Measurements from ENCODE around the gene TMEM272. TPM values are rescaled to one million over a fixed set of nuclear protein-coding genes. Genes with fewer than 3 reads are reported as not detected.

The TMEM272 gene
- total RNA-seq, 1 experiment from 2014 or later, result 0.15 TPM

GRCh38 chr13:51839711-51840540, 5.1 kb downstream of the TMEM272 start:
- no peak overlapping the region for H3K27ac ChIP-seq (ENCODE audit: low read length)
- CTCF ChIA-PET, result no interaction called here
- intact Hi-C loops (cut with micrococcal nuclease; ENCODE audit: unreplicated experiment) (no loop called here), in situ Hi-C loops (cut with HindIII; ENCODE audit: low pct_unique_long_range_greater_than_20kb, low sequenced_read_pairs) (no loop called here)
- peaks cover 3% of the 10 kb centered on the region; the same call in 1 of the 2 replicates for H3K27me3 ChIP-seq (ENCODE audit: control insufficient read depth, insufficient read depth, low read length)
- DNase-seq (ENCODE audit: low read depth, low spot score) (no peak), ATAC-seq (no peak)
- H3K4me3 ChIP-seq (ENCODE audit: low read depth in 2 of 2, low read length in 2 of 2), result no peak overlapping the region
- BruUV-seq (replicated peaks), result no TSS peak
- H3K9me3 ChIP-seq (ENCODE audit: control insufficient read depth, insufficient read depth, low read depth, low read length), result no peaks in the 10 kb centered on the region
- POLR2A ChIA-PET, result no interaction called here
- H3K4me1 ChIP-seq (ENCODE audit: control insufficient read depth, insufficient read depth, low read length), result no peaks in the 10 kb centered on the region
- TF ChIP-seq POLR2AphosphoS5 (IDR thresholded peaks at IDR 0.05; ENCODE audit: low read depth, low read length), result no peak
- no peak for TF ChIP-seq CTCF (IDR thresholded peaks at IDR 0.05)
- no peak for TF ChIP-seq REST (IDR thresholded peaks at IDR 0.05; ENCODE audit: insufficient read depth in 1 of 2, low read depth in 2 of 2, low read length in 1 of 2)
- TF ChIP-seq SIN3A (IDR thresholded peaks at IDR 0.05; ENCODE audit: borderline replicate concordance, insufficient read depth, low read depth, low read length), result no peak
- no peak for TF ChIP-seq TCF7L2 (IDR thresholded peaks at IDR 0.05; ENCODE audit: low read depth, low read length)
- no peaks in the 10 kb centered on the region for H3K36me3 ChIP-seq (ENCODE audit: control insufficient read depth, insufficient read depth, low read length)

- in situ Hi-C loops (cut with HindIII; ENCODE audit: low pct_unique_long_range_greater_than_20kb, low sequenced_read_pairs), result no loop called here
- DNase-seq (ENCODE audit: low read depth, low spot score), result no peak
- no TSS peak for BruUV-seq (replicated peaks)
- intact Hi-C loops (cut with micrococcal nuclease; ENCODE audit: unreplicated experiment), result no loop called here
- no peaks in the 10 kb centered on the region for H3K9me3 ChIP-seq (ENCODE audit: control insufficient read depth, insufficient read depth, low read depth, low read length)
- no peak for ATAC-seq
- TF ChIP-seq SIN3A (IDR thresholded peaks at IDR 0.05; ENCODE audit: borderline replicate concordance, insufficient read depth, low read depth, low read length), result no peak
- no peak overlapping the region for H3K27ac ChIP-seq (ENCODE audit: low read length)
- POLR2A ChIA-PET, result no interaction called here
- H3K4me3 ChIP-seq (ENCODE audit: low read depth in 2 of 2, low read length in 2 of 2), result no peak overlapping the region
- H3K4me1 ChIP-seq (ENCODE audit: control insufficient read depth, insufficient read depth, low read length), result no peaks in the 10 kb centered on the region
- H3K27me3 ChIP-seq (ENCODE audit: control insufficient read depth, insufficient read depth, low read length), result no peaks in the 10 kb centered on the region
- CTCF ChIA-PET, result no interaction called here
- H3K36me3 ChIP-seq (ENCODE audit: control insufficient read depth, insufficient read depth, low read length), result no peaks in the 10 kb centered on the region
These were observed 6.6 kb downstream of the TMEM272 start for GRCh38 chr13:51838240-51838846.

- H3K27ac ChIP-seq (ENCODE audit: low read length), result no peak overlapping the region
- no peak for TF ChIP-seq REST (IDR thresholded peaks at IDR 0.05; ENCODE audit: insufficient read depth in 1 of 2, low read depth in 2 of 2, low read length in 1 of 2)
- no peak for TF ChIP-seq TCF7L2 (IDR thresholded peaks at IDR 0.05; ENCODE audit: low read depth, low read length)
- no peak for TF ChIP-seq SIN3A (IDR thresholded peaks at IDR 0.05; ENCODE audit: borderline replicate concordance, insufficient read depth, low read depth, low read length)
- no peak for TF ChIP-seq CTCF (IDR thresholded peaks at IDR 0.05)
- no peak for TF ChIP-seq POLR2AphosphoS5 (IDR thresholded peaks at IDR 0.05; ENCODE audit: low read depth, low read length)
- in situ Hi-C loops (cut with HindIII; ENCODE audit: low pct_unique_long_range_greater_than_20kb, low sequenced_read_pairs), result no loop called here
- no peaks in the 10 kb centered on the region for H3K4me1 ChIP-seq (ENCODE audit: control insufficient read depth, insufficient read depth, low read length)
- no peak for ATAC-seq
- no peaks in the 10 kb centered on the region for H3K27me3 ChIP-seq (ENCODE audit: control insufficient read depth, insufficient read depth, low read length)
- no peak overlapping the region for H3K4me3 ChIP-seq (ENCODE audit: low read depth in 2 of 2, low read length in 2 of 2)
- no peak for DNase-seq (ENCODE audit: low read depth, low spot score)
- no peaks in the 10 kb centered on the region for H3K36me3 ChIP-seq (ENCODE audit: control insufficient read depth, insufficient read depth, low read length)
- POLR2A ChIA-PET, result no interaction called here
- CTCF ChIA-PET, result no interaction called here
- no TSS peak for BruUV-seq (replicated peaks)
- H3K9me3 ChIP-seq (ENCODE audit: control insufficient read depth, insufficient read depth, low read depth, low read length), result no peaks in the 10 kb centered on the region
- intact Hi-C loops (cut with micrococcal nuclease; ENCODE audit: unreplicated experiment), result no loop called here
These were observed 8.0 kb downstream of the TMEM272 start for GRCh38 chr13:51837016-51837415.

Data from Panc1 (cell line).